ENCODE data around the gene GRIK4.

Gene GRIK4

GRCh38 chr11:120689596-120690275, 178.2 kb downstream of the GRIK4 start:
- TF ChIP-seq CTCF (IDR thresholded peaks at IDR 0.05; ENCODE audit: poor library complexity, severe bottlenecking), result no peak
- peaks cover 5% of the 10 kb centered on the region for H3K27me3 ChIP-seq (ENCODE audit: insufficient read depth, poor library complexity, severe bottlenecking)
- no peak for DNase-seq (ENCODE audit: low spot score)

GRCh38 chr11:120690406-120690805, 178.9 kb downstream of the GRIK4 start:
- H3K27ac ChIP-seq (ENCODE audit: poor library complexity, severe bottlenecking), result no peak overlapping the region
- no peaks in the 10 kb centered on the region for H3K9me3 ChIP-seq (ENCODE audit: severe bottlenecking)
- no peaks in the 10 kb centered on the region for H3K4me1 ChIP-seq (ENCODE audit: insufficient read depth, poor library complexity, severe bottlenecking)
- peaks cover 5% of the 10 kb centered on the region for H3K27me3 ChIP-seq (ENCODE audit: insufficient read depth, poor library complexity, severe bottlenecking)
- TF ChIP-seq CTCF (IDR thresholded peaks at IDR 0.05; ENCODE audit: poor library complexity, severe bottlenecking), result no peak
- no peaks in the 10 kb centered on the region for H3K36me3 ChIP-seq (ENCODE audit: low read depth)
- no peak for DNase-seq (ENCODE audit: low spot score)
- no peak overlapping the region for H3K4me3 ChIP-seq (ENCODE audit: severe bottlenecking)
- no peak for ATAC-seq (ENCODE audit: low read depth)

More at GRCh38 chr11:120689596-120690275, 178.2 kb downstream of the GRIK4 start:
- ATAC-seq (ENCODE audit: low read depth), result no peak
- H3K9me3 ChIP-seq (ENCODE audit: severe bottlenecking), result no peaks in the 10 kb centered on the region
- no peaks in the 10 kb centered on the region for H3K4me1 ChIP-seq (ENCODE audit: insufficient read depth, poor library complexity, severe bottlenecking)
- H3K4me3 ChIP-seq (ENCODE audit: severe bottlenecking), result no peak overlapping the region
- no peaks in the 10 kb centered on the region for H3K36me3 ChIP-seq (ENCODE audit: low read depth)
- no peak overlapping the region for H3K27ac ChIP-seq (ENCODE audit: poor library complexity, severe bottlenecking)

GRCh38 chr11:120694726-120695125, 183.2 kb downstream of the GRIK4 start:
- H3K4me1 ChIP-seq (ENCODE audit: insufficient read depth, poor library complexity, severe bottlenecking), result no peaks in the 10 kb centered on the region
- peaks cover 3% of the 10 kb centered on the region for H3K27me3 ChIP-seq (ENCODE audit: insufficient read depth, poor library complexity, severe bottlenecking)
- TF ChIP-seq CTCF (IDR thresholded peaks at IDR 0.05; ENCODE audit: poor library complexity, severe bottlenecking), result no peak

GRCh38 chr11:120695426-120695825, 183.9 kb downstream of the GRIK4 start:
- Histone ChIP-seq H3K9me3 (ENCODE audit: severe bottlenecking) (no peaks in the 10 kb centered on the region), H3K4me1 (ENCODE audit: insufficient read depth, poor library complexity, severe bottlenecking) (no peaks in the 10 kb centered on the region), H3K27ac (ENCODE audit: poor library complexity, severe bottlenecking) (no peak overlapping the region), H3K4me3 (ENCODE audit: severe bottlenecking) (no peak overlapping the region), H3K36me3 (ENCODE audit: low read depth) (no peaks in the 10 kb centered on the region), H3K27me3 (ENCODE audit: insufficient read depth, poor library complexity, severe bottlenecking) (peaks cover 3% of the 10 kb centered on the region)
- TF ChIP-seq CTCF (IDR thresholded peaks at IDR 0.05; ENCODE audit: poor library complexity, severe bottlenecking), result no peak
- no peak for ATAC-seq (ENCODE audit: low read depth)
- no peak for DNase-seq (ENCODE audit: low spot score)

More at GRCh38 chr11:120694726-120695125, 183.2 kb downstream of the GRIK4 start:
- H3K4me3 ChIP-seq (ENCODE audit: severe bottlenecking), result no peak overlapping the region
- ATAC-seq (ENCODE audit: low read depth) (no peak), DNase-seq (ENCODE audit: low spot score) (no peak)
- no peaks in the 10 kb centered on the region for H3K36me3 ChIP-seq (ENCODE audit: low read depth)
- no peak overlapping the region for H3K27ac ChIP-seq (ENCODE audit: poor library complexity, severe bottlenecking)
- no peaks in the 10 kb centered on the region for H3K9me3 ChIP-seq (ENCODE audit: severe bottlenecking)

GRCh38 chr11:120695939-120696338, 184.4 kb downstream of the GRIK4 start:
- TF ChIP-seq CTCF (IDR thresholded peaks at IDR 0.05; ENCODE audit: poor library complexity, severe bottlenecking), result no peak
- Histone ChIP-seq H3K27ac (ENCODE audit: poor library complexity, severe bottlenecking) (no peak overlapping the region), H3K36me3 (ENCODE audit: low read depth) (no peaks in the 10 kb centered on the region), H3K27me3 (ENCODE audit: insufficient read depth, poor library complexity, severe bottlenecking) (peaks cover 2% of the 10 kb centered on the region), H3K4me1 (ENCODE audit: insufficient read depth, poor library complexity, severe bottlenecking) (no peaks in the 10 kb centered on the region), H3K4me3 (ENCODE audit: severe bottlenecking) (no peak overlapping the region), H3K9me3 (ENCODE audit: severe bottlenecking) (no peaks in the 10 kb centered on the region)
- ATAC-seq (ENCODE audit: low read depth) (no peak), DNase-seq (ENCODE audit: low spot score) (no peak)

Data from RWPE2 (cell line).